Measurements from ENCODE around the gene FGF7. TPM values are rescaled to one million over a fixed set of nuclear protein-coding genes. Genes with fewer than 3 reads are reported as not detected.

Gene FGF7
- total RNA-seq, 1 donor from 2014 or later, result not detected

GRCh38 chr15:49406352-49407118 lies 16.5 kb upstream of the FGF7 start:
- H3K27me3 ChIP-seq (ENCODE audit: control insufficient read depth, insufficient read depth, low read length), result no peaks in the 10 kb centered on the region
- no peak for TF ChIP-seq CTCF (IDR thresholded peaks at IDR 0.05; ENCODE audit: insufficient read depth, low read length, poor library complexity, severe bottlenecking)
- DNase-seq (ENCODE audit: low read depth), result no peak
- no peaks in the 10 kb centered on the region for H3K36me3 ChIP-seq (ENCODE audit: control insufficient read depth, insufficient read depth, low read length)
- H3K4me3 ChIP-seq (ENCODE audit: low read depth, low read length), result no peak overlapping the region

GRCh38 chr15:49410641-49411040 lies 12.4 kb upstream of the FGF7 start:
- Histone ChIP-seq H3K36me3 (ENCODE audit: control insufficient read depth, insufficient read depth, low read length) (no peaks in the 10 kb centered on the region), H3K4me3 (ENCODE audit: low read depth, low read length) (no peak overlapping the region), H3K27me3 (ENCODE audit: control insufficient read depth, insufficient read depth, low read length) (no peaks in the 10 kb centered on the region)
- no peak for DNase-seq (ENCODE audit: low read depth)
- no peak for TF ChIP-seq CTCF (IDR thresholded peaks at IDR 0.05; ENCODE audit: insufficient read depth, low read length, poor library complexity, severe bottlenecking)

- no peak for TF ChIP-seq CTCF (IDR thresholded peaks at IDR 0.05; ENCODE audit: insufficient read depth, low read length, poor library complexity, severe bottlenecking)
- H3K36me3 ChIP-seq (ENCODE audit: control insufficient read depth, insufficient read depth, low read length), result no peaks in the 10 kb centered on the region
- H3K4me3 ChIP-seq (ENCODE audit: low read depth, low read length), result no peak overlapping the region
- no peak for DNase-seq (ENCODE audit: low read depth)
- H3K27me3 ChIP-seq (ENCODE audit: control insufficient read depth, insufficient read depth, low read length), result no peaks in the 10 kb centered on the region
Observed at GRCh38 chr15:49412797-49413196, 10.2 kb upstream of the FGF7 start.

- Histone ChIP-seq H3K27me3 (ENCODE audit: control insufficient read depth, insufficient read depth, low read length) (no peaks in the 10 kb centered on the region), H3K4me3 (ENCODE audit: low read depth, low read length) (no peak overlapping the region), H3K36me3 (ENCODE audit: control insufficient read depth, insufficient read depth, low read length) (no peaks in the 10 kb centered on the region)
- DNase-seq (ENCODE audit: low read depth), result no peak
- no peak for TF ChIP-seq CTCF (IDR thresholded peaks at IDR 0.05; ENCODE audit: insufficient read depth, low read length, poor library complexity, severe bottlenecking)
Observed at GRCh38 chr15:49415149-49415548, 7.9 kb upstream of the FGF7 start.

- H3K27me3 ChIP-seq (ENCODE audit: control insufficient read depth, insufficient read depth, low read length), result no peaks in the 10 kb centered on the region
- no peak for DNase-seq (ENCODE audit: low read depth)
- H3K36me3 ChIP-seq (ENCODE audit: control insufficient read depth, insufficient read depth, low read length), result no peaks in the 10 kb centered on the region
- H3K4me3 ChIP-seq (ENCODE audit: low read depth, low read length), result no peak overlapping the region
- TF ChIP-seq CTCF (IDR thresholded peaks at IDR 0.05; ENCODE audit: insufficient read depth, low read length, poor library complexity, severe bottlenecking), result no peak
Observed at GRCh38 chr15:49415638-49416037, 7.4 kb upstream of the FGF7 start.

GRCh38 chr15:49418811-49419210 lies 4.2 kb upstream of the FGF7 start:
- no peak for TF ChIP-seq CTCF (IDR thresholded peaks at IDR 0.05; ENCODE audit: insufficient read depth, low read length, poor library complexity, severe bottlenecking)
- Histone ChIP-seq H3K36me3 (ENCODE audit: control insufficient read depth, insufficient read depth, low read length) (no peaks in the 10 kb centered on the region), H3K4me3 (ENCODE audit: low read depth, low read length) (no peak overlapping the region), H3K27me3 (ENCODE audit: control insufficient read depth, insufficient read depth, low read length) (no peaks in the 10 kb centered on the region)
- DNase-seq (ENCODE audit: low read depth), result no peak

Measured in kidney epithelial cell (primary cell).